GM10248 (cell line): ENCODE measurements around the gene C11orf52.

ENCODE experiments used
- CTCF ChIA-PET: fragments of 300-600 bp; sonication (Branson Sonifier 250); formaldehyde crosslinking; extraction: SDS; loops from one replicate; lab custom pipeline; 2021; ENCODE audit warnings: antibody characterized with exemption; lab: Yijun Ruan, JAX
- POLR2A ChIA-PET: fragments of 350-650 bp; sonication (Branson Sonifier 250); formaldehyde crosslinking; extraction: SDS; loops from one replicate; lab custom pipeline; 2020; ENCODE audit warnings: antibody characterized with exemption; lab: Yijun Ruan, JAX
- DNase-seq: peaks from one replicate; pipeline ENCODE4 v3.0.0; 2012; ENCODE audit errors: extremely low spot score
- TF ChIP-seq, protein P1 (sequence below): IDR thresholded peaks from 2 replicates; pipeline ENCODE4 v1.5.1; 2012; ENCODE audit warnings: mild to moderate bottlenecking, low read depth; ENCODE audit errors: extremely low read depth, missing control alignments, control extremely low read depth

The C11orf52 gene

DNA sequence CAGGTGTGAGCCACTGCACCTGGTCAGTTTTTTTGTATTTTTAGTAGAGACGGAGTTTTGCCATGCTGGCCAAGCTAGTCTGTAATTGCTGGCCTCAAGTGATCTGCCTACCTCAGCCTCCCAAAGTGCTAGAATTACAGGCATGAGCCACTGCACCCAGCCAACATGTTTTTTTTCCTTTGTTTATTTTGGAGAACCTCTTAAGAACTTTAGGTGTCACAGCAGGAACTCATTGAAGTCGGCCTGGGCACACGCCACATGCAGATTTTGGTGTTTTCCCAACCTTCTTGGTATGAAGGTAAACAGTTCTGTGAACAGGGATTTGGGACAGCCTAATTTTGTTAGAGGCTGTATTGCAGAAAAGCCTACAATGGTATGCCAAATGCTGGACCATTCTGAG is 27.8 kb downstream of the C11orf52 start:
- POLR2A ChIA-PET = no interaction called here
- DNase-seq = no peak
- CTCF ChIA-PET = interaction anchor here (1.1 to 2.8 kb wide), 3 partner anchors 11 to 35 kb away, joined by 3 to 13 read pairs (median 6); no protein-coding TSS in a partner anchor
- TF ChIP-seq, protein P1, sequence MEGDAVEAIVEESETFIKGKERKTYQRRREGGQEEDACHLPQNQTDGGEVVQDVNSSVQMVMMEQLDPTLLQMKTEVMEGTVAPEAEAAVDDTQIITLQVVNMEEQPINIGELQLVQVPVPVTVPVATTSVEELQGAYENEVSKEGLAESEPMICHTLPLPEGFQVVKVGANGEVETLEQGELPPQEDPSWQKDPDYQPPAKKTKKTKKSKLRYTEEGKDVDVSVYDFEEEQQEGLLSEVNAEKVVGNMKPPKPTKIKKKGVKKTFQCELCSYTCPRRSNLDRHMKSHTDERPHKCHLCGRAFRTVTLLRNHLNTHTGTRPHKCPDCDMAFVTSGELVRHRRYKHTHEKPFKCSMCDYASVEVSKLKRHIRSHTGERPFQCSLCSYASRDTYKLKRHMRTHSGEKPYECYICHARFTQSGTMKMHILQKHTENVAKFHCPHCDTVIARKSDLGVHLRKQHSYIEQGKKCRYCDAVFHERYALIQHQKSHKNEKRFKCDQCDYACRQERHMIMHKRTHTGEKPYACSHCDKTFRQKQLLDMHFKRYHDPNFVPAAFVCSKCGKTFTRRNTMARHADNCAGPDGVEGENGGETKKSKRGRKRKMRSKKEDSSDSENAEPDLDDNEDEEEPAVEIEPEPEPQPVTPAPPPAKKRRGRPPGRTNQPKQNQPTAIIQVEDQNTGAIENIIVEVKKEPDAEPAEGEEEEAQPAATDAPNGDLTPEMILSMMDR = no peak

DNA sequence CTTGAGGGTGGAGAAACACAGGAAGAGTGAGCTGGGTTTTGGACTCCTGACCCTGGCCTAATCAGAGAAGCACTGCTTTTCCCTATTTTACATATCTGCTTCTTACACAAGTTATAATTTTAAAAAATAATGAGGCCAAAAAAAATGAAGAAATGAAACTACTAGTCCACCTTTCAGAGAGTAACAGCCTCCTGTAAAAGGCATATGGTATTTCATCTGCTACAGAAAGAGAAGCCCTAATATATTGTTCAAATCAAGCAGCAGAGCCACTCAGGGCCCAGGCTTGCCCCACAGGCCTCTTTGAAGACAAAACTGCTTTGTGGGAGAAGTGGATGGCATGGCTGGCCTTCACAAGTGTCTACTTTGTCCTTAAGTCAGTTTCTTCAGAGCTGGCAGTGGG is 28.4 kb downstream of the C11orf52 start:
- POLR2A ChIA-PET = no interaction called here
- CTCF ChIA-PET = interaction anchor here (2.2 kb wide), 1 partner anchor 35 kb away, joined by 6 read pairs; no protein-coding TSS in a partner anchor
- no peak for DNase-seq
- TF ChIP-seq, protein P1 = no peak

DNA sequence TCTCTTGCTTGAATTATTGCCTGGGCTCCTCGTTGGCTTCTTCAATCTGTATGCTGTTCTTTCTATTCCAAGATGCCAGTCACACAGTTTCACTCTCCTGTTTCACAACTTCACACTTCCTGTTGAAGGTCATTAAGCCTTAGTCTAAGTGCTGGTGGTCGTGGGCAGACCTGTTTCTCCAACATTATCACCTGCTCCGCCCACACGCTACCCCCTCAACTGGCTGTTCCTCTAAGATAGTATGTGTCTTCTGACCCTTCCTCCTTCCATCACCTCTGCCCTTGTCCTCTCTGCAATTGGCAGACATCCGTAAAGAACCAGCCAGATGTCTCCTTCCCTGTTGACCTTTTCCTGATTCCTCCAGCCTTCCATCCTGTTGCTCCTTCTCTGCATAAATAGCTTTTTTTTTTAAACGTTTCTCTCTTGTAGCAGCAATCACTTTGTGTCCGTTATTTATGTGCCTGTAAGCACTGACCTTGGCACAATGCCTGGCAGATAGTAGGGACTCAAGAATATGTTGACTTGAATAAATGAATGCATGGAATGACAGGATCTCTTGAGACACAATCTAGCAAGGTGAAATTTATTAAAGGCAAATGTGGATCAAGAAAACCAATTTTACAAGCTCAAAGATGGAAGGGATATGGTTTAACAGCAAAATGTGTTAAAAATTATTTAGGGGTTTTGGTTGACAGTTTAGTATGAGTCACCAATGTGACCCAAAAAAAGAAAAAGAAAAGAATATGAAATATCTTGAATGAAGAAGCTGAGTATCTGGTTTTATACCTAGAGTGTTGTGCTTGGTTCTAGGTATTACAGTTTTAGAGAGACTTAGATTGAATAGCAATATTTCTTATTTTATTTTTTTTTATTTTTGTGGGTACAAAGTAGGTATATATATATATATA is 31.1 kb downstream of the C11orf52 start:
- DNase-seq = no peak
- CTCF ChIA-PET = interaction anchor here (0.8 to 1.1 kb wide), 3 partner anchors 11 to 32 kb away, joined by 3 to 5 read pairs (median 3); no protein-coding TSS in a partner anchor
- POLR2A ChIA-PET = no interaction called here
- TF ChIP-seq, protein P1 = no peak

DNA sequence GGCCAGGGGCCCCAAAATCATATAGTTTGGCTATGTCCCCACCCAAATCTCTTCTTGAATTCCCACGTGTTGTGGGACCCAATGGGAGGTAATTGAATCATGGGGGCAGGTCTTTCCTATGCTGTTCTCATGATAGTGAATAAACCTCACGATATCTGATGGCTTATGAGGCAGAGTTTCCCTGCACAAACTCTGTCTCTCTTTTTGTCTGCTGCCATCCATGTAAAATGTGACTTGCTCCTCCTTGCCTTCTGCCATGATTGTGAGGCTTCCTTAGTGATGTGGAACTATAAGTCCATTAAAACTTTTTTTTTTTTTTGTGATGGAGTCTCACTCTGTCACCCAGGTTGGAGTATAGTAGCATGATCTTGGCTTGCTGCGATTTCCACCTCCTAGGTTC is 32.9 kb downstream of the C11orf52 start:
- ChIA-PET POLR2A (no interaction called here), CTCF (interaction anchor here (1.2 kb wide), 1 partner anchor 20 kb away, joined by 3 read pairs; no protein-coding TSS in a partner anchor)

DNA sequence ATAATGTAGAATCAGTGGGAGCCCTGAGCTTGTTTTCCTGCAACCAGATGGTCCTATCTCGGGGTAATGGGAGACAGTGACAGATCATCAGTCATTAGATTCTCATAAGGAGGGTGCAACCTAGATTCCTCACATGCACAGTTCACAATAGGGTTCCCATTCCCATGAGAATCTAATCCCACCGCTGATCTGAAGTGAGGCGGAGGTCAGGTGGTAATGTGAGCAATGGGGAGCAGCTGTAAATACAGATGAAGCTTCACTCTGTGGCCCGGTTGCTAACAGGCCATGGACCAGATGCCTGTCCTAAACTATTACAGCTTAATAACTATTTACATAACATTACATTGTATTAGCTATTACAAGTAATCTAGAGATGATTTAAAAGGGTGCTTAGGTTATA is 35.4 kb downstream of the C11orf52 start:
- no peak for DNase-seq
- TF ChIP-seq, protein P1 = no peak
- POLR2A ChIA-PET = no interaction called here
- CTCF ChIA-PET = interaction anchor here (1.1 to 2.5 kb wide), 6 partner anchors 8 to 28 kb away, joined by 3 to 9 read pairs (median 5); no protein-coding TSS in a partner anchor

More for the DNA sequence above, 32.9 kb downstream of the C11orf52 start:
- no peak for DNase-seq
- TF ChIP-seq, protein P1 = no peak

DNA sequence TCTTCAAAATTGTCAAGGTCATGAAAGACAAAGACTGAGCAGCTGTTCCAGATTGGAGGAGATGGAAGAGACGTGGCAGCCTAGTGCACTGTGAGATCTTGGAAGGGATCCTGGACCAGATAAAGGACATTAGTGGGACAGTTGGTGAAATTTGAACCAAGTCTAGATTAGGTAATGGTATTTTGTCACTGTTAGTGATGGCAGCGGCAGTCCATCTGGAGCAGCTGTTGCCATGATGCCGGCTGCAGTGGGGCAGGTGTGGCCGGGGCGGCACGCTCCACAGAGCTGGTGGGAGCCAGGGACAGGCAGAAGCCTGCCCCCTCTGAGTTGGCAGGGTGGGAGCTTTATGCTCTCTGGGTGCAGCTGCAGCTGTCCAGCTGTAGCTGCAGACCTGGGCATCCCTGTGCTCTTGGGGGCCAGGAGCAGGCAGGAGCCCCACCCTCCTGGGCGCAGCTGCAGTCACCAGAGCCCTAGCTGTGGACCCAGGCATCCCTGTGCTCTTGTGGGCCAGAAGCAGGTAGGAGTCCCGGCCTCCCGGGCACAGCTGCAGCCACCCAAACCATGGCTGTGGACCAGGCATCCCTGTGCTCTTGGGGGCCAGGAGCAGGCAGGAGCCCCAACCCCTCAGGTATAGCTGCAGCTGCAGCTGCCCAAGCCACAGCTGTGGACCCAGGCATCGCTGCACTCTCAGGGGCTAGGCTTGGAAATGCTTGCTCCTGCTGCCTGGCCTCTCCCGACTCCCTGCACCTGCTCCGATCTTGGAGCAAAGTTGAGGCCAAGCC is 39.1 kb downstream of the C11orf52 start:
- DNase-seq = no peak
- POLR2A ChIA-PET = no interaction called here
- TF ChIP-seq, protein P1 = no peak
- CTCF ChIA-PET = interaction anchor here (1.2 to 1.9 kb wide), 4 partner anchors 12 to 25 kb away, joined by 3 to 6 read pairs (median 4); no protein-coding TSS in a partner anchor
